Measurements from ENCODE around the gene LIG1. TPM values are rescaled to one million over a fixed set of nuclear protein-coding genes. Genes with fewer than 3 reads are reported as not detected.

The LIG1 gene
- total RNA-seq, 2 donors from 2014 or later, result 47.1 to 58.0 TPM

GRCh38 chr19:48170817-48171347 is 738 bp upstream of the LIG1 start:
- peak overlapping the region; percentile 99 for H3K4me3 Mint-ChIP-seq
- H3K9me3 ChIP-seq (ENCODE audit: control insufficient read depth, low read length, poor library complexity, severe bottlenecking), result no peaks in the 10 kb centered on the region
- ATAC-seq (no peak), DNase-seq (no peak)
- H3K27me3 Mint-ChIP-seq, result no peaks in the 10 kb centered on the region
- peaks cover 11% of the 10 kb centered on the region for H3K36me3 Mint-ChIP-seq (ENCODE audit: low read depth)
- peak overlapping the region; percentile 91 for H3K27ac Mint-ChIP-seq
- H3K4me1 Mint-ChIP-seq, result peaks cover 32% of the 10 kb centered on the region

DNA sequence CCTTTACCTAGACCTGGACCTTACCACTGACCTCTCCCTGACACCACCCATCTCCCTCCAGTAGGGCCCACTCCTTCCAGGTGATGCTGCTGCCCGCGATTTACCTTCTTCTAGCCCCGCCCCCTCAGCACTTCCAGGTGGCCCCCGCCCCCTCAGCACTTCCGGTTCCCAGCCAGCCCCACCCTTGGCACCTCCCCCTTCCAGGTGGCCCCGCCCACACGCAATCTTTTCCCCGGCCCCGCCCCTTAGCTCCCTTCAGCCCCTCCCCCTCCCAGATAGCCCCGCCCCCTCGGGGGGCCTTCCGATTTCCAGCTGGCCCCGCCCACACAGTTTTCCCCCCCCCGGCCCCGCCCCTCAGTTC is 586 bp downstream of the LIG1 start:
- Mint-ChIP-seq H3K4me1 (peaks cover 27% of the 10 kb centered on the region), H3K27me3 (no peaks in the 10 kb centered on the region), H3K27ac (peak overlapping the region; percentile 91), H3K4me3 (peak overlapping the region; percentile 99), H3K36me3 (ENCODE audit: low read depth) (peaks cover 7% of the 10 kb centered on the region)
- no peaks in the 10 kb centered on the region for H3K9me3 ChIP-seq (ENCODE audit: control insufficient read depth, low read length, poor library complexity, severe bottlenecking)
- DNase-seq, result peak; percentile 90 to 94 (median 92)
- peak; percentile 64 for ATAC-seq

- ATAC-seq, result no peak
- DNase-seq, result no peak
- no peaks in the 10 kb centered on the region for H3K9me3 ChIP-seq (ENCODE audit: control insufficient read depth, low read length, poor library complexity, severe bottlenecking)
- peak overlapping the region; percentile 91 for H3K27ac Mint-ChIP-seq
- peaks cover 7% of the 10 kb centered on the region for H3K36me3 Mint-ChIP-seq (ENCODE audit: low read depth)
- peaks cover 25% of the 10 kb centered on the region for H3K4me1 Mint-ChIP-seq
- no peaks in the 10 kb centered on the region for H3K27me3 Mint-ChIP-seq
- no peak overlapping the region for H3K4me3 Mint-ChIP-seq
Observed at GRCh38 chr19:48168689-48169088, 1.5 kb downstream of the LIG1 start.

DNA sequence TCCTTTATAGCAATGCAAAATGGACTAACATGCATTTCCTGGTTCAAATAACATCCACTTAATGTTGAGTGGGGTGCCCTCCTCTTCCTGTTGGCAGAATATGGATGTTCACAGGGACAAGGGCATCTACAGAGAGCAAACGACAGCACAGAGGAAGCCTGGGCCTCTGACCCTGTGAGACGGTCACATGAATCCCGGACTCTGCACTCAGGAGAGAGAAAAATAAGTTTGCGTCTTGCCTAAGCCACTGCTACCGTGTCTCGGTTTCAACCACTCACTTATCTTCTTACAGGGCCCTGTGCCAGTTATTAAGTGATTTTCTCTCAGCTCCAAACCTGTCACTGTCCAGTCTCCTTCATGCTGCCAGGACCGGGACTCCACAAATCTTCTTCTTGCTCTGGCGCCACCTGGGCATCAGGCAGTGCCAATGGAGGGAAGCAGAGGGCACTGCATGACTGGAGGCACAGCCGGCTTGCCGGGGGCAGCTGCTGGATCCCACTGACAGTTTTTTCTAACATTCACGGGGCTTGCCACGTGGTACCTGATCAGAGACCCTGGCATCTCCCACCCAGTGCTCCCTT is 11.8 kb downstream of the LIG1 start:
- ATAC-seq (no peak), DNase-seq (no peak)
- H3K27me3 Mint-ChIP-seq, result no peaks in the 10 kb centered on the region
- no peak overlapping the region for H3K4me3 Mint-ChIP-seq
- H3K4me1 Mint-ChIP-seq, result peaks cover 11% of the 10 kb centered on the region
- no peak overlapping the region for H3K27ac Mint-ChIP-seq
- peaks cover 11% of the 10 kb centered on the region for H3K36me3 Mint-ChIP-seq (ENCODE audit: low read depth)
- no peaks in the 10 kb centered on the region for H3K9me3 ChIP-seq (ENCODE audit: control insufficient read depth, low read length, poor library complexity, severe bottlenecking)

- Mint-ChIP-seq H3K27ac (peak overlapping the region; percentile 41), H3K4me1 (peaks cover 11% of the 10 kb centered on the region), H3K27me3 (no peaks in the 10 kb centered on the region), H3K36me3 (ENCODE audit: low read depth) (peaks cover 8% of the 10 kb centered on the region), H3K4me3 (no peak overlapping the region)
- DNase-seq, result no peak
- H3K9me3 ChIP-seq (ENCODE audit: control insufficient read depth, low read length, poor library complexity, severe bottlenecking), result no peaks in the 10 kb centered on the region
- ATAC-seq, result no peak
Observed at GRCh38 chr19:48154003-48154402, 16.1 kb downstream of the LIG1 start.

GRCh38 chr19:48152551-48152950 is 17.6 kb downstream of the LIG1 start:
- H3K27ac Mint-ChIP-seq, result peak overlapping the region; percentile 54
- H3K4me1 Mint-ChIP-seq, result peaks cover 11% of the 10 kb centered on the region
- no peaks in the 10 kb centered on the region for H3K9me3 ChIP-seq (ENCODE audit: control insufficient read depth, low read length, poor library complexity, severe bottlenecking)
- DNase-seq, result peak; percentile 38 to 65 (median 44)
- peak; percentile 57 for ATAC-seq
- H3K4me3 Mint-ChIP-seq, result no peak overlapping the region
- no peaks in the 10 kb centered on the region for H3K27me3 Mint-ChIP-seq
- peaks cover 8% of the 10 kb centered on the region for H3K36me3 Mint-ChIP-seq (ENCODE audit: low read depth)

GRCh38 chr19:48149430-48149829 is 20.7 kb downstream of the LIG1 start:
- Mint-ChIP-seq H3K36me3 (ENCODE audit: low read depth) (peaks cover 2% of the 10 kb centered on the region), H3K4me1 (peaks cover 1% of the 10 kb centered on the region), H3K4me3 (no peak overlapping the region), H3K27ac (no peak overlapping the region), H3K27me3 (no peaks in the 10 kb centered on the region)
- no peaks in the 10 kb centered on the region for H3K9me3 ChIP-seq (ENCODE audit: control insufficient read depth, low read length, poor library complexity, severe bottlenecking)
- DNase-seq, result no peak
- ATAC-seq, result no peak

DNA sequence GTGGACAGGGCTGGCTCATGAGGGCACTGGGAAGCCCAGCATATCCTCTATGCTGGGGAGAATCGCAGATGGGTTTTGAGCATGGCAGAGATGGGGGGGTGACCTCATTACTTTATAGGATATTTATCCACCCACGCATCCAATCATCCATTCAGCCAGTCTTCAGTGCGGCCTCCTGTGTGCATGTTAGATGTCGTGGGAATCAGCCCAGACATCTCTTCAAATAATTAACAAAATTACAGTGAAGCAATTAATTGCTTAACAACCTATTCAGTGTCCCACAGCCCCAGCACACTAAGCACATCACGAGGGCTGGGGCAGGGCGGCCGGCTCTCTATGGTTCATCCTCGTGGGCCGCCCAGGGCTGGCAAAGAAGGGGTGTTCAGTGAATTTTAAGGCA is 21.6 kb downstream of the LIG1 start:
- Mint-ChIP-seq H3K27ac (no peak overlapping the region), H3K27me3 (no peaks in the 10 kb centered on the region), H3K36me3 (ENCODE audit: low read depth) (no peaks in the 10 kb centered on the region), H3K4me1 (no peaks in the 10 kb centered on the region), H3K4me3 (no peak overlapping the region)
- DNase-seq (no peak), ATAC-seq (no peak)
- no peaks in the 10 kb centered on the region for H3K9me3 ChIP-seq (ENCODE audit: control insufficient read depth, low read length, poor library complexity, severe bottlenecking)

GRCh38 chr19:48147597-48148175 is 22.5 kb downstream of the LIG1 start:
- no peaks in the 10 kb centered on the region for H3K27me3 Mint-ChIP-seq

GRCh38 chr19:48139053-48139452 is 31.1 kb downstream of the LIG1 start:
- no peaks in the 10 kb centered on the region for H3K9me3 ChIP-seq (ENCODE audit: control insufficient read depth, low read length, poor library complexity, severe bottlenecking)
- ATAC-seq (no peak), DNase-seq (no peak)
- Mint-ChIP-seq H3K4me3 (no peak overlapping the region), H3K27ac (no peak overlapping the region), H3K4me1 (peaks cover 3% of the 10 kb centered on the region), H3K27me3 (no peaks in the 10 kb centered on the region), H3K36me3 (ENCODE audit: low read depth) (peaks cover 5% of the 10 kb centered on the region)

More at GRCh38 chr19:48147597-48148175, 22.5 kb downstream of the LIG1 start:
- DNase-seq, result no peak
- Mint-ChIP-seq H3K4me1 (no peaks in the 10 kb centered on the region), H3K36me3 (ENCODE audit: low read depth) (no peaks in the 10 kb centered on the region), H3K27ac (no peak overlapping the region), H3K4me3 (no peak overlapping the region)
- ATAC-seq, result no peak
- no peaks in the 10 kb centered on the region for H3K9me3 ChIP-seq (ENCODE audit: control insufficient read depth, low read length, poor library complexity, severe bottlenecking)

DNA sequence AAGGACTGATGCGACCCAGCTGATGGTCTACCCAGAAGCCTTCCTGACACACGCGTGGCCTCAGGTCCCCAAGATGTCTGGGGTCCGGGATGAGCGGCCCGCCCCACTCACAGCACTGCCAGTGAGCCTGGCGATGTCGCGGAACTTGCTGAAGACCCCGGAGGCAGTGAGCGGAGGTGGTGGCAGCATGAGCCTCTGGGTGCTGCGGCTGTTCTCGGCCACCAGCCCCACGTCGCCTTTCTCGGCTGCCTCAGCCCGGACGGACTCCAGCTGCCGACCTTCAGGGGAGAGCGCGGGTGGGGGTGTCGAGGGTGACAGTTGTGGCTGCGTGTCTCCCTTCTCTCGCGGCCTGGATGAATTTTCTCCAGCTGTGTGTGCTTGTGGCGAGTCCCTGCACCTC is 32.7 kb downstream of the LIG1 start:
- no peak overlapping the region for H3K4me3 Mint-ChIP-seq
- H3K27ac Mint-ChIP-seq, result no peak overlapping the region
- no peaks in the 10 kb centered on the region for H3K27me3 Mint-ChIP-seq
- DNase-seq (no peak), ATAC-seq (no peak)
- H3K4me1 Mint-ChIP-seq, result peaks cover 3% of the 10 kb centered on the region
- H3K36me3 Mint-ChIP-seq (ENCODE audit: low read depth), result peaks cover 5% of the 10 kb centered on the region
- no peaks in the 10 kb centered on the region for H3K9me3 ChIP-seq (ENCODE audit: control insufficient read depth, low read length, poor library complexity, severe bottlenecking)

DNA sequence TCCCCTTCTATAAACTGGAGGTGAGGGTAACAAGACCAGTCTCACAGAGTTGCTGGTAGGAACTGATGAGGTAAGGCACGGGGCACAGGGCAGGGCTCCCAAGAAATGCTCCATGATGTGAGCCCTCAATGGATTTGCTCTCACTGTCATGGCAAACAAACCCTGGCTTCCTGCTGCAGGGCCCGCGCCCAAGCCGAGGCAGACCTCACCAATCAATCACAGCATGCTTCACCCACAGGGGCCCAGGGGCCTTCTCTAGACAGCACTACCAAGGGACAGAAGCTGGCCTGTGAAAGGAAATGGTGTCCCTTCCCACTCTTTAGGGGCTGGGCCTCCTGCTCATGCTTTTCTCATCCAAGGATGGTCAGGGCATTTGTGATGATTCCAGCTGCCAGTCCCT is 33.6 kb downstream of the LIG1 start:
- no peaks in the 10 kb centered on the region for H3K27me3 Mint-ChIP-seq
- peaks cover 3% of the 10 kb centered on the region for H3K4me1 Mint-ChIP-seq
- DNase-seq, result no peak
- H3K9me3 ChIP-seq (ENCODE audit: control insufficient read depth, low read length, poor library complexity, severe bottlenecking), result no peaks in the 10 kb centered on the region
- no peak overlapping the region for H3K4me3 Mint-ChIP-seq
- no peak overlapping the region for H3K27ac Mint-ChIP-seq
- H3K36me3 Mint-ChIP-seq (ENCODE audit: low read depth), result peaks cover 5% of the 10 kb centered on the region
- no peak for ATAC-seq

GRCh38 chr19:48135411-48135810 is 34.7 kb downstream of the LIG1 start:
- no peaks in the 10 kb centered on the region for H3K27me3 Mint-ChIP-seq
- ATAC-seq (no peak), DNase-seq (no peak)
- H3K9me3 ChIP-seq (ENCODE audit: control insufficient read depth, low read length, poor library complexity, severe bottlenecking), result no peaks in the 10 kb centered on the region
- peaks cover 5% of the 10 kb centered on the region for H3K36me3 Mint-ChIP-seq (ENCODE audit: low read depth)
- no peak overlapping the region for H3K4me3 Mint-ChIP-seq
- H3K4me1 Mint-ChIP-seq, result peaks cover 3% of the 10 kb centered on the region
- no peak overlapping the region for H3K27ac Mint-ChIP-seq

DNA sequence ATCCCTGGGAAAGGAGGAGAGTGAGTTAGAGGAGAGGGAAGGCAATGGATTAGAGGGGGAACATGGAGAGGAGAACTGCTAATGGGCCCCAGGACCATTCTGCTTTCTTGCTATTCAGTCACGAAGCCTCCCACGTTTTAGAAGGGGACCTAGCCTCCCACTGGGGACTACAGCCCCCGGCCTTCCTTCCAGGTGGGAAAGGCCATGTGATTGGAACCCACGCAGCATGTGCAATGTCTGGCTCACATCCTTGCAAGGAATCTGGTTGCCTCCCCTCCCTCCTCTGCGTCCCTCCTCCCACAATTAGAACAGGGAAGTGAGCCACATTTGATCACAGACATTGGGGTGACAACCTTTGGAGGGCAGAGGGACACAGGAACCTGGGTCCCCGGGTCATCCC is 37.0 kb downstream of the LIG1 start:
- H3K27me3 Mint-ChIP-seq, result no peaks in the 10 kb centered on the region
- no peaks in the 10 kb centered on the region for H3K4me1 Mint-ChIP-seq
- DNase-seq (no peak), ATAC-seq (no peak)
- no peak overlapping the region for H3K4me3 Mint-ChIP-seq
- peaks cover 8% of the 10 kb centered on the region for H3K36me3 Mint-ChIP-seq (ENCODE audit: low read depth)
- H3K9me3 ChIP-seq (ENCODE audit: control insufficient read depth, low read length, poor library complexity, severe bottlenecking), result no peaks in the 10 kb centered on the region
- H3K27ac Mint-ChIP-seq, result no peak overlapping the region
